SIG-M5 treated with dmso at 0.1 percent for 504 hours (cell line): Measurements from ENCODE around the gene ZNF445.
"Not testable (repeated sequence)": the region's sequence is repeated elsewhere in the genome, so short reads cannot be mapped to it uniquely, and the experiment has no call there.

Experiments used
- DNase-seq: peaks from one replicate; lab custom pipeline; 2025; ENCODE audit not compliant: unreplicated experiment; lab: John Stamatoyannopoulos, UW

The ZNF445 gene

DNA sequence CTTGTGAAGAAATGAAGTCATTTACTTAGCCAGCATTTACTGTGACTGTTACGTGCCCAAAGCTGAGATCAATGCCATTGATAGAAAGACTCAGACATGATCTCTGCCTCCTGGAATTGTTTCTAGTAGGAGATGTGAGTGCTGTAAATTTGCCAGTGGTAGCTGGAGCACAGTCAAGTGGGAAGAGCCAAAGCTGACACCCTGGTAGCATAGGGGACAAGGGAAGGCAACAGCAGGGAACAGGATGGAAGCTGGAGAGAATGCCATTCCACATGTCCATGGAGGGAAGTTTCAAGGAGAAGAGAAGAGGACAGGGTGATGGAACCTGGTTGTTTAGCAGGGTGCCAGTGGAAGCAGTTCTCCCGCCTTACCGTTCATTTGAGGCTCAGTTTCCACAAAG, 74.9 kb downstream of the ZNF445 start:
- no peak for DNase-seq

DNA sequence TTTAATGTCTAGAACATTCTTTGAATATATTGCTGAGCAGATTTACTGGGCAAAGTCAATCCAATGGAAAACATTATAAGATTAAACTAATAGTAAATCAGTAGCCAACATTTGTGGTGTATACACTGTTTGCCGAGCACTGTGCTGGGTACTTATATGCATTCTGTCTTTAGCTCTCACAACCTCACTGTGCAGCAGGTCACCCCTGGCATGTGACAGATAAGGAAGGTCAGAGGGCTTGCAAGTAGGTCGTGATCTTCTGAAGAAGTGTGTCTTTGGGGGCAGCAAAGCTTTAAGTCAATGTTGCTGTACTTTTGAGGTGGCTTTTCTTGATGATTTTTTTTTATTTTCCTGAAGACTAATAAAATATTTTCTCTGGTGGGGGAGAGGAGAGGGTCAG, 76.7 kb downstream of the ZNF445 start:
- no peak for DNase-seq

DNA sequence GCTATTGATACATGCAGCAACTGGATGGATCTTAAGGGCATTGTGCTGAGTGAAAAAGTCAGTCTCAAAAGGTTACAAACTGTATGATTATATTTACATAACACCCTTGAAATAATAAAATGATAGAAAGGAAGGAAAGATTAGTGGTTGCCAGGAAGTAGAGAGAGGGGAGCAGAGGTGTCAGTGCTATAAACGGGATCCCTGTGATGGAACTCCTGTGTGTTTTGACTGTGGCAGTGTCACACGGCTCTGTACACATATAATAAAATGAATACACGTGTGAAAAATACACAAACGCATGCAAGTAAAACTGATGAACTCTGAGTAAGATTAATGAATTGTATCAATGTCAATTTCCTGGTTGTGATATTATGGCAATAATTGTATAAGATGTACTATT, 78.6 kb downstream of the ZNF445 start:
- DNase-seq, result no peak

DNA sequence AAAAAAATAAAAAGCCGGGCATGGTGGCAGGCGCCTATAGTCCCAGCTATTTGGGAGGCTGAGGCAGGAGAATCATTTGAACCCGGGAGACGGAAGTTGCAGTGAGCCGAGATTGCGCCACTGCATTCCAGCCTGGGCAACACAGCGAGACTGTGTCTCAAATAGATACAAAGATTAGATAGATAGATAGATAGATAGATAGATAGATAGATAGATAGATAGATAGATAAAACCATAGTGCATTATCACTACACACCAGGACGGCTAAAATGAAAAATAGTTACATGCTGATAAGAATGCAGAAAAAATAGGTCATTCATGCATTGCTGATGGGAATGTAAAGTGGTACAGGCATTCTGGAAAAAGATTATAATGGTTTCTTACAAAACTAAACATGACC, 79.2 kb downstream of the ZNF445 start:
- DNase-seq, result not testable (repeated sequence)

DNA sequence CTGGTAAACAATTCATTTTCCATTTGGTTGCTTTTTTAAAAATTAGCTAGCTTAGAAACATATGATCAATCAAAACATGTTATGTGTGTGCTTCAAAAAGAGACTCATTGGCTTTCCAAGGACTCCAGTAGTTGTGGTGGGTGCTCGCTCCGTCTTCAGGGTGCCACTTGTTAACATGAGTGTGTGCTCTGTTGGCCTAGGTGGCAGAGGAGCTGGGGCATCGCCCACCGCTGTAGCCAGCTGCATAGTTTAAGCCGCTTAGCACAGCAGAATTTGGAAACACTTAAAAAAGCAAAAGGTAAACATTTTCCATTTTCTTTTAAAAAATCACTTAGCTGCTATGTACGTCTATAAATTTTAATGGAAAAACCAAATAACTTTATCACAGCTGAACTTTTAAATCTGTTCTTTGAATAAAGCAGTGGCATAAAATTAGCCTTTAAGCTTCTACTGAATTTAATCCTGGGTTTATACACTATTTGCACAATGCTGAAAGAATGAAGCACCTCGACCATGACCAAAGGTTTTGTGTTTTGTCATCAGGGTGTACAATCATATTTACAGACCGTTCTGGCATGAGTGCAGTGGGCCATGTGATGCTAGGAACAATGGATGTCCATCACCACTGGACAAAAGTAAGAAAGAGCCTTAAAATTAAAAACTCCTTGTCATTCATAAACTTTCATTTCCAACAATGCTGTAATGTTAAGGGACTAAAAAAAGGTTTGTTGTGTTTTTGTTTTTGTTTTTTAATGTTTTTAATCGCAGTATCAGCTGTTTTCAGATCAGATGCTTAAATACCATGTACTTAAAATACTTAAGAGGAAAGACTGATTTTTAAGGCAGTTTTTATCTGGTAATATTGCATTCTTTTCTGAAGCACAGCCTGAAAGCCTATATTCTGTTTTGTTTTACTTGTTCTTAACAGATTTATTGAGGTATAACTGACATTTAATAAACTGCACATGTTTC, 81.0 kb downstream of the ZNF445 start:
- no peak for DNase-seq

DNA sequence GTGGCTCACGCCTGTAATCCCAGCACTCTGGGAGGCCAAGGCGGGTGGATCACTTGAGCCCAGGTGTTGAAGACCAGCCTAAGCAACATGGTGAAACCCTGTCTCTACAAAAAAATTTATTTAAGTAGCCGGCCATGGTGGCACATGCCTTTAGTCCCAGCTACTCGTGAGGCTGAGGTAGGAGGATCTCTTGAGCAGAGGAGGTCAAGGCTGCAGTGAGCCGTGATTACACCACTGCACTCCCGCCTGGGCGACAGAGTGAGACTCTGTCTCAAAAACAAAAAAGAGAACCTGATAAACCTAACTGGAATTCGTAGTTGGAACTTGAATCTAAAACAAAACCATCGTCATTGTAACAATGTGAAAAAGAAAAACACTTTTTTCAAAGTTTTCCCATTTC, 81.8 kb downstream of the ZNF445 start:
- no peak for DNase-seq

DNA sequence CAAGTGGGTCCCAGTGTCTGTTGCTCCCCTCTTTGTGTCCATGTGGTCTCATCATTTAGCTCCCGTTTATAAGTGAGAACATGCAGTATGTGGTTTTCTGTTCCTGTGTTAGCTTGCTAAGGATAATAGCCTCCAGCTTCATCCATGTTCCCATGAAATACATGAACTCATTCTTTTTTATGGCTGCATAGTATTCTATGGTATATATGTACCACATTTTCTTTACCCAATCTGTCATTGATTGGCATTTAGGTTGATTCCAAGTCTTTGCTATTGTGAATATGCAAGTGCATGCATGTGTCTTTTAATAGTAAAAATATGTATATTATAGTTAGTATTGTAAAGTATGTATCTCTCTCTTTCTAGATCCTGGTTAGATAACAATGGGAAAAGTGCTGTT, 85.0 kb downstream of the ZNF445 start:
- DNase-seq, result no peak

DNA sequence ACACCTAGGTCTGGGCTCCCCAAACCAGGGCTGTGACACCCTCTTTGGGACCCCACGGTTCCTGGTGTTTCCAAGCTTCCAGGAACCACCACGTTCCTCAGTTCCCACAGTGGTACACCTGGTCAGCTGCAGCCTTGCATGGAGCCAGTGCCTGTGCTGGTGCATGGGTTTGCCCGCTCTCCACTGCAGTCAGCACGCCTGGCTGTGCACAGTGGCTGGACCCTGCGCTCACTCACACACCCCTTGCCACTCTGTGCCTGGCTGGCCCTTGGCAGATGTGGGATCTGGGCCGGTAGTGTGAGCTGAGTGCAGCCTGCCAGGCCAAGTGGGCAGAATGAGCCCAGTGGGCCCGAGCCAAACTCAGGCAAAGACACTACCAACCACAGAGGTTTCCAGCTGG, 90.1 kb downstream of the ZNF445 start:
- DNase-seq, result no peak
